ENCODE data around the gene HDAC4.

Gene HDAC4

DNA sequence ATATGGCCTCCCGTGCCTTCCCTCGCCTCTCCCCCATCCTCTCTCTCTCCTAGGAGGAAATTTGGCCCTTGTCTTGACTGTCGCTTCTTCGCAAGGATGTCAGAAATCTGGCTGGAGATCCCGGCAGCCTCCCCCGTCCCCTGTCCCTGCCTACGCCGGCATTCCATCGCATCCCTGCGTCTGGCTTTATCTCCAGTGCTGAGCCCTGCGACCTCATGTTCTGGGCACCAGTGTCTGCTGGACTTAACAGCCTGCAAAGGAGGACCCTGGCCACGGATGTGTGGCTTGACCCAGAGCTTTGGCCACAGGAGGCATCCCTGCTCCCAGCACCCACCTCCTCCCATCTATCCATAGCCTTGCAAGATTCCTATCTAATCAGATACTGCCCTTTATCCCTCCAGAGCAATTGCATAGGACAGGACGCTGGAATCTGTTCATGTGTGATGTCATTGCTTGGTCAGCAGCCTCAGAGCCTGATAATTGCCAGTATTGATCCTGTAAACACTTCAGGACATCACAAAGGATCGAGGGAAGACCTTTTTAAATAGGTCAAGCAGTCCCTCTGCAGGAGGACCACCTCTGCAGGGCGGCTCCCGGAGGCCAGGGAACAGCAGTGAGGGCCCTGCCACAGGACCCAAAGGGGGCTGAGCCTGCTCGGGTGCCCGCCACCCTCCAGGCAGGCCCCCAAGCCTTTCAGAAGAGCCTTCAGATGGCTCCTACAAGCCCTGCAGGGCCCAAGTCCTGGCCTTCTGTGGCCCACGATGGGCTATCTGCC lies 384.7 kb downstream of the HDAC4 start:
- Histone ChIP-seq H3K9me3 (ENCODE audit: control insufficient read depth in 2 of 2, low read length in 2 of 2) (no peaks in the 10 kb centered on the region), H3K4me1 (ENCODE audit: control insufficient read depth in 2 of 2, insufficient read depth in 2 of 2, low read length in 2 of 2) (no peaks in the 10 kb centered on the region), H3K36me3 (ENCODE audit: control insufficient read depth in 2 of 2, insufficient read depth in 2 of 2, low read length in 2 of 2) (no peaks in the 10 kb centered on the region), H3K4me3 (ENCODE audit: low read length in 2 of 2) (no peak overlapping the region), H3K27me3 (ENCODE audit: control insufficient read depth in 2 of 2, insufficient read depth in 2 of 2, low read length in 2 of 2) (no peaks in the 10 kb centered on the region), H3K27ac (ENCODE audit: low read depth in 2 of 2, low read length in 2 of 2) (no peak overlapping the region), H3K9ac (ENCODE audit: low read depth in 1 of 2, low read length in 2 of 2) (no peak overlapping the region)

GRCh38 chr2:239015218-239015900 lies 385.5 kb downstream of the HDAC4 start:
- H3K4me1 ChIP-seq (ENCODE audit: control insufficient read depth in 2 of 2, insufficient read depth in 2 of 2, low read length in 2 of 2) = no peaks in the 10 kb centered on the region
- H3K9ac ChIP-seq (ENCODE audit: low read depth in 1 of 2, low read length in 2 of 2) = no peak overlapping the region
- H3K36me3 ChIP-seq (ENCODE audit: control insufficient read depth in 2 of 2, insufficient read depth in 2 of 2, low read length in 2 of 2) = no peaks in the 10 kb centered on the region
- H3K4me3 ChIP-seq (ENCODE audit: low read length in 2 of 2) = no peak overlapping the region
- no peaks in the 10 kb centered on the region for H3K9me3 ChIP-seq (ENCODE audit: control insufficient read depth in 2 of 2, low read length in 2 of 2)
- no peak overlapping the region for H3K27ac ChIP-seq (ENCODE audit: low read depth in 2 of 2, low read length in 2 of 2)
- no peaks in the 10 kb centered on the region for H3K27me3 ChIP-seq (ENCODE audit: control insufficient read depth in 2 of 2, insufficient read depth in 2 of 2, low read length in 2 of 2)

DNA sequence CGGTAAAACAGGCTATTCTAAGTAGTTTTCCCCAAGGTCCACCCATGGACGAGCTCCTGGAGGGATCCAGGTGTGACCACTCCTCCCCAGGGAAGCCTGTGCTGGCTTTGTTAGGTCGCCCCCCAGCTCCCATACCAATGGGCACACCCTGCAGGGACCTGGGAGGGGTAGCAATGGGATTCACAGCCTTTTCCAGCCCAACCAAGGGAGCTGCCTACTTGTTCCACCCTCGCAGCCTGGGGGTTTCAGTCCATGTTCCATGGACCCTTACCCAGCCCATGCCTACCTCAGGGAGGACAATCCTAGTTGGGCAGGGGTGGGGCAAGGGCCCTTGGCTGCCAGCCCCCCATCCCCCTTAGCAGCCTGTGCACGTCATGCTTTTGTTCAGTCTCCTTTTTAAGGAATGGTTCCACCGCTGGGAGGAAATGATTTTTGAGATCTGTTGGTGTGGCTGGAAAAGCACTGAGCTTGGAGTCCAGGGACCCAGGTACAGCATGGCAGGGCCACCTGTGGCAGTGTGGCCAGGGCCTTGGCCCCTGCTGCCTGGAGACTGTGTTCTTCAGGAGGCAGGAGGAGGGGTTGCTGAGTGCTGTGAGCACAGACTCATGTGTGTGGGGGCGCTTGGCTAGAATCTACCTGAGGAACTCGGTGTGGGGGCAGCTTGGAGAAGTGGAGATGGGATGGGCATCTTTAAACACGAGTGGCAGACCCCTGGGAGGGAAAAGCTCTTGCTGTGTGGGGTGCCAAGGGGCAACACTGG lies 386.2 kb downstream of the HDAC4 start:
- Histone ChIP-seq H3K27ac (ENCODE audit: low read depth in 2 of 2, low read length in 2 of 2) (no peak overlapping the region), H3K36me3 (ENCODE audit: control insufficient read depth in 2 of 2, insufficient read depth in 2 of 2, low read length in 2 of 2) (no peaks in the 10 kb centered on the region), H3K9ac (ENCODE audit: low read depth in 1 of 2, low read length in 2 of 2) (no peak overlapping the region), H3K4me3 (ENCODE audit: low read length in 2 of 2) (no peak overlapping the region), H3K9me3 (ENCODE audit: control insufficient read depth in 2 of 2, low read length in 2 of 2) (no peaks in the 10 kb centered on the region), H3K27me3 (ENCODE audit: control insufficient read depth in 2 of 2, insufficient read depth in 2 of 2, low read length in 2 of 2) (no peaks in the 10 kb centered on the region), H3K4me1 (ENCODE audit: control insufficient read depth in 2 of 2, insufficient read depth in 2 of 2, low read length in 2 of 2) (no peaks in the 10 kb centered on the region)

DNA sequence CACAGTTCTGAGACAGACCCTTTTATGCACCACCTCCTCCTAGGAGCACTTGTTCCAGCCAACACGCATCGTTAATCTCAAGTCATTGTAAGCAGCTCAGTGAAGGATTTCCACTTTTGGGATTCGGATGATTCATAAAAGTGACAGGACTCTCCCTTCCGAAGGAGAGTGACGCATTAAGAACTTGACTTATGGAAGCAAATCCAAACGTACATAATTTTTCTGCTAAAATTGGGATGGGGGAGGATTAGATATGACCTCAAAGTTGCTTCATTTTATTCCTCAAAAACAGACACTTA lies 387.2 kb downstream of the HDAC4 start:
- Histone ChIP-seq H3K9ac (ENCODE audit: low read depth in 1 of 2, low read length in 2 of 2) (no peak overlapping the region), H3K9me3 (ENCODE audit: control insufficient read depth in 2 of 2, low read length in 2 of 2) (no peaks in the 10 kb centered on the region), H3K27ac (ENCODE audit: low read depth in 2 of 2, low read length in 2 of 2) (no peak overlapping the region), H3K4me3 (ENCODE audit: low read length in 2 of 2) (no peak overlapping the region), H3K4me1 (ENCODE audit: control insufficient read depth in 2 of 2, insufficient read depth in 2 of 2, low read length in 2 of 2) (no peaks in the 10 kb centered on the region), H3K27me3 (ENCODE audit: control insufficient read depth in 2 of 2, insufficient read depth in 2 of 2, low read length in 2 of 2) (no peaks in the 10 kb centered on the region), H3K36me3 (ENCODE audit: control insufficient read depth in 2 of 2, insufficient read depth in 2 of 2, low read length in 2 of 2) (no peaks in the 10 kb centered on the region)

DNA sequence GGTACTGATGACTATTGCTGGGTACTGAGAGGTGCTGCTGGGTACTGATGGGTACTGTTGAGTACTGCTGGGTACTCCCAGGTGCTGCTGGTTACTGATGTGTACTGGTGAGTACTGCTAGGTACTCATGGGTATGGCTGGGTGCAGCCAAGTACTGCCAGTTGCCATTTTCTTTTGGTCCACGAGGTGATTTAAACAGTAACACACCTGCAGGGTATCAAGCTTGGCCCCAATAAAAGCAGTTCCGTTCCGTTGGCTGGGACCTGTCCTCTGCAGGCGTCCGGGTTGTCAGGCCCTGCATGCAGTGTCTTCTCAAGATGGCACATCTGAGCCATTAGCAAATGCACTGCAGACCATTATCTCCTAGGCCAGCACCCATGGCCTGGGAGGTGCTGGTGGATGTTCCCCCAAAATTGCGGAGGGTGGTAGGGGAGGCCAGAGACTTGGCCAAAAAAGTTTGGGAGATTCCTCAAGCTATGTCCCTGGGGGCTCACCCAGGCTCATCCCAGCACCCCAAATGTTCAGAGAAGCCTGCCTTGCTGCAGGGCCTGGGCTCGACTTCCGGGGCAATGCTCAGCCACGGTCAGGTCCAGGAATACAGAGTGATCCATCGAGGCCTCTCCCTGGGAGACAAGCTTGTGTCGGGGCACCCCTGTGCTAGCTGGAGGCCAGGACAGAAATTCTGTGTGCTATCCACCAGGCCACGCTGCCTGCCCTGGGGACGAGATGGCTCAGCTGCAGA lies 387.7 kb downstream of the HDAC4 start:
- Histone ChIP-seq H3K27me3 (ENCODE audit: control insufficient read depth in 2 of 2, insufficient read depth in 2 of 2, low read length in 2 of 2) (peaks cover 0 to under 1% of the 10 kb centered on the region in 2 donors), H3K27ac (ENCODE audit: low read depth in 2 of 2, low read length in 2 of 2) (no peak overlapping the region)

GRCh38 chr2:239012228-239012627 lies 388.6 kb downstream of the HDAC4 start:
- Histone ChIP-seq H3K36me3 (ENCODE audit: control insufficient read depth in 2 of 2, insufficient read depth in 2 of 2, low read length in 2 of 2) (no peaks in the 10 kb centered on the region), H3K4me3 (ENCODE audit: low read length in 2 of 2) (no peak overlapping the region), H3K9me3 (ENCODE audit: control insufficient read depth in 2 of 2, low read length in 2 of 2) (no peaks in the 10 kb centered on the region), H3K27me3 (ENCODE audit: control insufficient read depth in 2 of 2, insufficient read depth in 2 of 2, low read length in 2 of 2) (peaks cover 0 to 3% of the 10 kb centered on the region in 2 donors), H3K4me1 (ENCODE audit: control insufficient read depth in 2 of 2, insufficient read depth in 2 of 2, low read length in 2 of 2) (no peaks in the 10 kb centered on the region), H3K27ac (ENCODE audit: low read depth in 2 of 2, low read length in 2 of 2) (no peak overlapping the region), H3K9ac (ENCODE audit: low read depth in 1 of 2, low read length in 2 of 2) (no peak overlapping the region)

More for the DNA sequence above, 387.7 kb downstream of the HDAC4 start:
- no peaks in the 10 kb centered on the region for H3K4me1 ChIP-seq (ENCODE audit: control insufficient read depth in 2 of 2, insufficient read depth in 2 of 2, low read length in 2 of 2)
- no peaks in the 10 kb centered on the region for H3K36me3 ChIP-seq (ENCODE audit: control insufficient read depth in 2 of 2, insufficient read depth in 2 of 2, low read length in 2 of 2)
- no peak overlapping the region for H3K9ac ChIP-seq (ENCODE audit: low read depth in 1 of 2, low read length in 2 of 2)
- H3K4me3 ChIP-seq (ENCODE audit: low read length in 2 of 2) = no peak overlapping the region
- no peaks in the 10 kb centered on the region for H3K9me3 ChIP-seq (ENCODE audit: control insufficient read depth in 2 of 2, low read length in 2 of 2)

- no peak overlapping the region for H3K4me3 ChIP-seq (ENCODE audit: low read length in 2 of 2)
- H3K36me3 ChIP-seq (ENCODE audit: control insufficient read depth in 2 of 2, insufficient read depth in 2 of 2, low read length in 2 of 2) = no peaks in the 10 kb centered on the region
- no peak overlapping the region for H3K27ac ChIP-seq (ENCODE audit: low read depth in 2 of 2, low read length in 2 of 2)
- peaks cover 0 to 5% of the 10 kb centered on the region in 2 donors for H3K27me3 ChIP-seq (ENCODE audit: control insufficient read depth in 2 of 2, insufficient read depth in 2 of 2, low read length in 2 of 2)
- H3K4me1 ChIP-seq (ENCODE audit: control insufficient read depth in 2 of 2, insufficient read depth in 2 of 2, low read length in 2 of 2) = peaks cover 0 to 3% of the 10 kb centered on the region in 2 donors
- no peak overlapping the region for H3K9ac ChIP-seq (ENCODE audit: low read depth in 1 of 2, low read length in 2 of 2)
- H3K9me3 ChIP-seq (ENCODE audit: control insufficient read depth in 2 of 2, low read length in 2 of 2) = no peaks in the 10 kb centered on the region
Observed at GRCh38 chr2:239009589-239009961, 391.2 kb downstream of the HDAC4 start.

DNA sequence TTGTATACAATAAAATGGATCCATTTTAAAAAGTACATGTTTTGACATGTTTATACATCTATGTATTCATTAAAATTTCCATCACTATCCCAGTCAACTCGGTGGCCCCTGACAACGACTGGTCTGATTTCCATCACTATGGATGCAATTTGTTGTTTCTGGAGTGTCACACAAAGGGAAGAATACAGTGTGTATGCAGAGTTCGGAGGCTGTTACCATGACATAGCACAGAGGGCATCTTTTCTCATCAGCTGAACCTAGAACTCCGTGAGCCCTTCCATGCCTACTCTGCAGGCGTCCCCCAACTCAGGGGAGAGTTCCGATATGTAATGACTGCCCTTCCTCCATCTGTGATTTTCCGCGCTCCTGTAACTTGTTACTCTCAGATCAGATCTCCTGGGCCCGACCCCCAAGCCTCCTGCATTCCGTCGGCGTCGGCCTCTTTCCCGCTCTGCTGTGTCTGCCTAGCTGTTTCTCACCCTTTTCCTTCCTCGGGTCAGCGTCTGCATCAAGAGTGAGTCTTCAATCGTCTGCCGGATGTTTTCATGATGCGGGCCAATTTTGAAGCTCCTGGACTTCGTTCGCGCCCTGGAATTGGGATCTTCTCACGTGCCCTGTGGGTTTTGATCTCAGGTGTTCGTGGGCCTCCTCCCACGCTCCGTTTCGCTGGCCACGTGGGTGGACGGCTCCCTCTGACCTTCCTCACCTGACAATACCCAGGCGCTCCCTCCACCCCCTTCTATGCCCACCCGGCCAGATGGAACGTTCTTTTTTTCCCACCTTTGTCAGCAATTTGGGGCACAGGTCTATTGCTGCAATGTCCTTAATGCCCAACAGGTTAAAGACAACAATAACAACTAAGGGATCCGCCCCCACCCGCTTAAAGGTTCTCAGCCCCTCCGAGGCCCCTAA lies 391.9 kb downstream of the HDAC4 start:
- H3K9me3 ChIP-seq (ENCODE audit: control insufficient read depth in 2 of 2, low read length in 2 of 2) = no peaks in the 10 kb centered on the region
- peaks cover 0 to 5% of the 10 kb centered on the region in 2 donors for H3K27me3 ChIP-seq (ENCODE audit: control insufficient read depth in 2 of 2, insufficient read depth in 2 of 2, low read length in 2 of 2)
- H3K27ac ChIP-seq (ENCODE audit: low read depth in 2 of 2, low read length in 2 of 2) = no peak overlapping the region

GRCh38 chr2:239008004-239008403 lies 392.8 kb downstream of the HDAC4 start:
- H3K27ac ChIP-seq (ENCODE audit: low read depth in 2 of 2, low read length in 2 of 2) = no peak overlapping the region
- no peaks in the 10 kb centered on the region for H3K9me3 ChIP-seq (ENCODE audit: control insufficient read depth in 2 of 2, low read length in 2 of 2)
- H3K36me3 ChIP-seq (ENCODE audit: control insufficient read depth in 2 of 2, insufficient read depth in 2 of 2, low read length in 2 of 2) = no peaks in the 10 kb centered on the region
- H3K9ac ChIP-seq (ENCODE audit: low read depth in 1 of 2, low read length in 2 of 2) = no peak overlapping the region
- peaks cover 0 to 3% of the 10 kb centered on the region in 2 donors for H3K4me1 ChIP-seq (ENCODE audit: control insufficient read depth in 2 of 2, insufficient read depth in 2 of 2, low read length in 2 of 2)
- peaks cover 0 to 5% of the 10 kb centered on the region in 2 donors for H3K27me3 ChIP-seq (ENCODE audit: control insufficient read depth in 2 of 2, insufficient read depth in 2 of 2, low read length in 2 of 2)
- no peak overlapping the region for H3K4me3 ChIP-seq (ENCODE audit: low read length in 2 of 2)

More for the DNA sequence above, 391.9 kb downstream of the HDAC4 start:
- Histone ChIP-seq H3K4me3 (ENCODE audit: low read length in 2 of 2) (no peak overlapping the region), H3K4me1 (ENCODE audit: control insufficient read depth in 2 of 2, insufficient read depth in 2 of 2, low read length in 2 of 2) (peaks cover 0 to 3% of the 10 kb centered on the region in 2 donors), H3K9ac (ENCODE audit: low read depth in 1 of 2, low read length in 2 of 2) (no peak overlapping the region), H3K36me3 (ENCODE audit: control insufficient read depth in 2 of 2, insufficient read depth in 2 of 2, low read length in 2 of 2) (no peaks in the 10 kb centered on the region)
